Fibroblast of lung (primary cell): Measurements from ENCODE around the gene MYO7A. TPM values are rescaled to one million over a fixed set of nuclear protein-coding genes. Genes with fewer than 3 reads are reported as not detected.

Experiments
- DNase-seq, 2 donors: peaks; one replicate each; pipeline versions ENCODE4 v3.0.0 to v3.0.0-alpha.2; 2010; ENCODE audit warnings: low read depth in 2 of 2
- H2AFZ ChIP-seq: 2 replicates; pipeline ENCODE4 v1.5.1; 2012; ENCODE audit warnings: low read length, control low read depth, inconsistent platforms
- H3K27ac ChIP-seq: 2 replicates; pipeline ENCODE4 v1.5.1; 2011; ENCODE audit warnings: low read length, control low read depth; ENCODE audit not compliant: insufficient read depth
- H3K27me3 ChIP-seq: 2 replicates; pipeline ENCODE4 v1.5.1; 2011; ENCODE audit warnings: mild to moderate bottlenecking, low read length; ENCODE audit not compliant: control insufficient read depth, insufficient read depth
- H3K36me3 ChIP-seq: 2 replicates; pipeline ENCODE4 v1.5.1; 2011; ENCODE audit warnings: low read length; ENCODE audit not compliant: control insufficient read depth, insufficient read depth
- H3K4me1 ChIP-seq: 2 replicates; pipeline ENCODE4 v1.5.1; 2011; ENCODE audit warnings: low read length; ENCODE audit not compliant: control insufficient read depth, insufficient read depth; ENCODE audit errors: extremely low read depth
- H3K4me2 ChIP-seq: 2 replicates; pipeline ENCODE4 v1.5.1; 2011; ENCODE audit warnings: low read length, control low read depth; ENCODE audit not compliant: insufficient read depth; ENCODE audit errors: extremely low read depth
- H3K4me3 ChIP-seq, 4 experiments: fragments of 200-600 bp in 1 of 4; sonication (generic) in 1 of 4; replicated peaks in 1 of 4; 2 replicates each; pipeline ENCODE4 v1.5.1; 2011 to 2016; ENCODE audit warnings: low read length in 4 of 4, low read depth in 3 of 4, mild to moderate bottlenecking in 3 of 4, control low read depth in 2 of 4, inconsistent platforms in 1 of 4, mixed read lengths in 1 of 4; ENCODE audit not compliant: insufficient read depth in 1 of 4; ENCODE audit errors: control extremely low read depth in 1 of 4
- H3K79me2 ChIP-seq: 2 replicates; pipeline ENCODE4 v1.5.1; 2012; ENCODE audit warnings: mild to moderate bottlenecking, low read length, inconsistent platforms; ENCODE audit not compliant: control insufficient read depth, insufficient read depth
- H3K9ac ChIP-seq: 2 replicates; pipeline ENCODE4 v1.5.1; 2011; ENCODE audit warnings: mild to moderate bottlenecking, low read length, control low read depth; ENCODE audit not compliant: insufficient read depth
- H3K9me3 ChIP-seq: 2 replicates; pipeline ENCODE4 v1.5.1; 2012; ENCODE audit warnings: low read depth, low read length; ENCODE audit not compliant: control insufficient read depth, insufficient read depth
- H4K20me1 ChIP-seq: 2 replicates; pipeline ENCODE4 v1.5.1; 2011; ENCODE audit warnings: low read length; ENCODE audit not compliant: control insufficient read depth, insufficient read depth; ENCODE audit errors: extremely low read depth
- CTCF ChIP-seq, 2 donors: IDR thresholded peaks in 1 of 2; conservative IDR thresholded peaks in 1 of 2; 1 replicate in 1 of 2; 2 replicates in 1 of 2; pipeline ENCODE4 v1.5.1; 2011 to 2012; ENCODE audit warnings: low read length in 2 of 2, control low read depth in 1 of 2, inconsistent platforms in 1 of 2, low read depth in 1 of 2, mild to moderate bottlenecking in 1 of 2
- EZH2 ChIP-seq: IDR thresholded peaks from 2 replicates; pipeline ENCODE4 v1.5.1; 2012; ENCODE audit warnings: low read length, control low read depth, mild to moderate bottlenecking; ENCODE audit errors: missing control alignments
- polyA plus RNA-seq, 2 donors: library from polyadenylated mRNA; depleted of rRNA in 1 of 2; stranded (reverse) in 1 of 2; unstranded in 1 of 2; fragments of >200 nt; gene quantifications; 2 replicates each; pipeline ENCODE4 v1.2.1, GENCODE V29; 2011 to 2012; ENCODE audit warnings: missing spikeins in 1 of 2
- total RNA-seq: library from RNA; depleted of rRNA; stranded (reverse); fragments of >200 nt; gene quantifications from 2 replicates; pipeline ENCODE4 v1.2.1, GENCODE V29; 2014

Gene MYO7A
- total and polyA plus RNA-seq, 2 donors (not counting 1 experiment from before 2014, with no cell fraction given), result 0.01 to 0.33 TPM

GRCh38 chr11:77182542-77183430, 54.7 kb downstream of the MYO7A start:
- no peaks in the 10 kb centered on the region for H3K79me2 ChIP-seq
- H3K4me2 ChIP-seq, result no peak overlapping the region
- DNase-seq, result no peak
- H3K9ac ChIP-seq, result no peak overlapping the region
- no peak overlapping the region for H2AFZ ChIP-seq
- H3K4me3 ChIP-seq, result no peak overlapping the region
- no peaks in the 10 kb centered on the region for H3K4me1 ChIP-seq
- H3K36me3 ChIP-seq, result no peaks in the 10 kb centered on the region
- H4K20me1 ChIP-seq, result no peaks in the 10 kb centered on the region
- peaks cover 6% of the 10 kb centered on the region for H3K27me3 ChIP-seq
- no peaks in the 10 kb centered on the region for H3K9me3 ChIP-seq
- TF ChIP-seq EZH2 (no peak), CTCF (conservative IDR thresholded peaks at IDR 0.05 in 1 of 2, IDR thresholded peaks at IDR 0.05 in 1 of 2; ENCODE audit: low read depth in 1 of 2, low read length in 2 of 2) (no peak)
- H3K27ac ChIP-seq, result no peak overlapping the region

GRCh38 chr11:77183431-77183984, 55.5 kb downstream of the MYO7A start:
- Histone ChIP-seq H3K4me3 (no peak overlapping the region), H2AFZ (no peak overlapping the region), H3K4me2 (no peak overlapping the region), H3K9ac (no peak overlapping the region), H3K27ac (no peak overlapping the region), H4K20me1 (no peaks in the 10 kb centered on the region), H3K79me2 (no peaks in the 10 kb centered on the region), H3K27me3 (peaks cover 6% of the 10 kb centered on the region), H3K36me3 (no peaks in the 10 kb centered on the region), H3K9me3 (no peaks in the 10 kb centered on the region), H3K4me1 (no peaks in the 10 kb centered on the region)
- DNase-seq, result no peak
- TF ChIP-seq CTCF (conservative IDR thresholded peaks at IDR 0.05 in 1 of 2, IDR thresholded peaks at IDR 0.05 in 1 of 2; ENCODE audit: low read depth in 1 of 2, low read length in 2 of 2), result no peak
- TF ChIP-seq EZH2, result no peak

- Histone ChIP-seq H3K4me3 (no peak overlapping the region), H3K36me3 (no peaks in the 10 kb centered on the region), H3K79me2 (no peaks in the 10 kb centered on the region), H4K20me1 (no peaks in the 10 kb centered on the region), H3K27me3 (peaks cover 6% of the 10 kb centered on the region), H3K4me2 (no peak overlapping the region), H3K4me1 (no peaks in the 10 kb centered on the region), H2AFZ (no peak overlapping the region), H3K27ac (no peak overlapping the region), H3K9ac (no peak overlapping the region), H3K9me3 (no peaks in the 10 kb centered on the region)
- TF ChIP-seq CTCF (conservative IDR thresholded peaks at IDR 0.05 in 1 of 2, IDR thresholded peaks at IDR 0.05 in 1 of 2; ENCODE audit: low read depth in 1 of 2, low read length in 2 of 2) (no peak), EZH2 (no peak)
- no peak for DNase-seq
These were observed 56.3 kb downstream of the MYO7A start for GRCh38 chr11:77184136-77184860.
